ENCODE measurements around the gene PCLO. TPM values are rescaled to one million over a fixed set of nuclear protein-coding genes. Genes with fewer than 3 reads are reported as not detected.

Gene PCLO
- polyA plus RNA-seq, 2 of the 4 experiments (the other 2 are of a cell fraction), result 0.41 to 1.1 TPM

GRCh38 chr7:82745820-82746219, 416.9 kb downstream of the PCLO start (continued):
- TF ChIP-seq, protein P1, sequence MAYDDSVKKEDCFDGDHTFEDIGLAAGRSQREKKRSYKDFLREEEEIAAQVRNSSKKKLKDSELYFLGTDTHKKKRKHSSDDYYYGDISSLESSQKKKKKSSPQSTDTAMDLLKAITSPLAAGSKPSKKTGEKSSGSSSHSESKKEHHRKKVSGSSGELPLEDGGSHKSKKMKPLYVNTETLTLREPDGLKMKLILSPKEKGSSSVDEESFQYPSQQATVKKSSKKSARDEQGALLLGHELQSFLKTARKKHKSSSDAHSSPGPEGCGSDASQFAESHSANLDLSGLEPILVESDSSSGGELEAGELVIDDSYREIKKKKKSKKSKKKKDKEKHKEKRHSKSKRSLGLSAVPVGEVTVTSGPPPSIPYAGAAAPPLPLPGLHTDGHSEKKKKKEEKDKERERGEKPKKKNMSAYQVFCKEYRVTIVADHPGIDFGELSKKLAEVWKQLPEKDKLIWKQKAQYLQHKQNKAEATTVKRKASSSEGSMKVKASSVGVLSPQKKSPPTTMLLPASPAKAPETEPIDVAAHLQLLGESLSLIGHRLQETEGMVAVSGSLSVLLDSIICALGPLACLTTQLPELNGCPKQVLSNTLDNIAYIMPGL (CRISPR knock-in tag; IDR thresholded peaks at IDR 0.05; ENCODE audit: borderline replicate concordance), result no peak
- TF ChIP-seq CBX2 (IDR thresholded peaks at IDR 0.05; ENCODE audit: borderline replicate concordance, low read depth) (no peak), CBX8 (IDR thresholded peaks at IDR 0.05) (no peak), HOXB13 (CRISPR knock-in tag; IDR thresholded peaks at IDR 0.05; ENCODE audit: low read depth) (no peak), FOSB (CRISPR knock-in tag; IDR thresholded peaks at IDR 0.05) (no peak), ZNF302 (CRISPR knock-in tag; IDR thresholded peaks at IDR 0.05) (no peak), CTCF (IDR thresholded peaks at IDR 0.05) (no peak)

DNA sequence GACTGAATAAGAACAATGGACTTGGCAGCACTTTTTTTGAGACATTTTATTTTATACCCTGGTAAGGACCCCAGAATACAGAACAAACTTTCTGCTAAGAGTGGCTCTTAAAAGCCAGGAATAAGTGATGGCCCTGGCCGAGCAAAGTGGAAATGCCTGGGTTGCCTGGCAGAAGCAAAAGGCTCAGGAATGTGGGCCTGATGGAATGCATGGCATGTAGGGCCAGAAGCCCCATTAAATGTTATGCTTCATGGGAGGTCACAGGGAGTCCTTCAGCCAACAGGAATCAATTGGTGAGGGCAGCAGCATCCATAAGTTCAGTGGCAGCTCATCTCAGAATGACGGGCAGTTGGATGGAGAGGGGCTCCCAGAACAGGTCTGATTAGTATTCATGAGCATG, 417.6 kb downstream of the PCLO start:
- POLR2A ChIA-PET, result no interaction called here
- Histone ChIP-seq H3K4me3 (no peak overlapping the region), H3K27ac (no peak overlapping the region), H3K4me2 (no peak overlapping the region), H3K9me3 (no peaks in the 10 kb centered on the region), H3K4me1 (no peaks in the 10 kb centered on the region)
- TF ChIP-seq, protein P2, sequence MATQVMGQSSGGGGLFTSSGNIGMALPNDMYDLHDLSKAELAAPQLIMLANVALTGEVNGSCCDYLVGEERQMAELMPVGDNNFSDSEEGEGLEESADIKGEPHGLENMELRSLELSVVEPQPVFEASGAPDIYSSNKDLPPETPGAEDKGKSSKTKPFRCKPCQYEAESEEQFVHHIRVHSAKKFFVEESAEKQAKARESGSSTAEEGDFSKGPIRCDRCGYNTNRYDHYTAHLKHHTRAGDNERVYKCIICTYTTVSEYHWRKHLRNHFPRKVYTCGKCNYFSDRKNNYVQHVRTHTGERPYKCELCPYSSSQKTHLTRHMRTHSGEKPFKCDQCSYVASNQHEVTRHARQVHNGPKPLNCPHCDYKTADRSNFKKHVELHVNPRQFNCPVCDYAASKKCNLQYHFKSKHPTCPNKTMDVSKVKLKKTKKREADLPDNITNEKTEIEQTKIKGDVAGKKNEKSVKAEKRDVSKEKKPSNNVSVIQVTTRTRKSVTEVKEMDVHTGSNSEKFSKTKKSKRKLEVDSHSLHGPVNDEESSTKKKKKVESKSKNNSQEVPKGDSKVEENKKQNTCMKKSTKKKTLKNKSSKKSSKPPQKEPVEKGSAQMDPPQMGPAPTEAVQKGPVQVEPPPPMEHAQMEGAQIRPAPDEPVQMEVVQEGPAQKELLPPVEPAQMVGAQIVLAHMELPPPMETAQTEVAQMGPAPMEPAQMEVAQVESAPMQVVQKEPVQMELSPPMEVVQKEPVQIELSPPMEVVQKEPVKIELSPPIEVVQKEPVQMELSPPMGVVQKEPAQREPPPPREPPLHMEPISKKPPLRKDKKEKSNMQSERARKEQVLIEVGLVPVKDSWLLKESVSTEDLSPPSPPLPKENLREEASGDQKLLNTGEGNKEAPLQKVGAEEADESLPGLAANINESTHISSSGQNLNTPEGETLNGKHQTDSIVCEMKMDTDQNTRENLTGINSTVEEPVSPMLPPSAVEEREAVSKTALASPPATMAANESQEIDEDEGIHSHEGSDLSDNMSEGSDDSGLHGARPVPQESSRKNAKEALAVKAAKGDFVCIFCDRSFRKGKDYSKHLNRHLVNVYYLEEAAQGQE (IDR thresholded peaks at IDR 0.05), result no peak
- TF ChIP-seq RFX5 (IDR thresholded peaks at IDR 0.05) (no peak), HOXB5 (CRISPR knock-in tag; IDR thresholded peaks at IDR 0.05) (no peak), TP53 (CRISPR knock-in tag; IDR thresholded peaks at IDR 0.05) (no peak), RCOR1 (IDR thresholded peaks at IDR 0.05; ENCODE audit: low read depth, low read length) (no peak), ZSCAN20 (CRISPR knock-in tag; IDR thresholded peaks at IDR 0.05) (no peak), ZC3H11A (IDR thresholded peaks at IDR 0.05) (no peak), SREBF2 (IDR thresholded peaks at IDR 0.05) (no peak), RNF2 (IDR thresholded peaks at IDR 0.05; ENCODE audit: borderline replicate concordance, low read depth) (no peak), HES2 (IDR thresholded peaks at IDR 0.05) (no peak), CBX2 (IDR thresholded peaks at IDR 0.05; ENCODE audit: borderline replicate concordance, low read depth) (no peak), HOXA7 (CRISPR knock-in tag; IDR thresholded peaks at IDR 0.05) (no peak), FOSB (CRISPR knock-in tag; IDR thresholded peaks at IDR 0.05) (no peak)
- TF ChIP-seq, protein P3, sequence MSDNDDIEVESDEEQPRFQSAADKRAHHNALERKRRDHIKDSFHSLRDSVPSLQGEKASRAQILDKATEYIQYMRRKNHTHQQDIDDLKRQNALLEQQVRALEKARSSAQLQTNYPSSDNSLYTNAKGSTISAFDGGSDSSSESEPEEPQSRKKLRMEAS (IDR thresholded peaks at IDR 0.05), result no peak
- TF ChIP-seq, protein P1 (CRISPR knock-in tag; IDR thresholded peaks at IDR 0.05; ENCODE audit: borderline replicate concordance), result no peak
- TF ChIP-seq, protein P4, sequence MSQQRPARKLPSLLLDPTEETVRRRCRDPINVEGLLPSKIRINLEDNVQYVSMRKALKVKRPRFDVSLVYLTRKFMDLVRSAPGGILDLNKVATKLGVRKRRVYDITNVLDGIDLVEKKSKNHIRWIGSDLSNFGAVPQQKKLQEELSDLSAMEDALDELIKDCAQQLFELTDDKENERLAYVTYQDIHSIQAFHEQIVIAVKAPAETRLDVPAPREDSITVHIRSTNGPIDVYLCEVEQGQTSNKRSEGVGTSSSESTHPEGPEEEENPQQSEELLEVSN (IDR thresholded peaks at IDR 0.05; ENCODE audit: borderline replicate concordance, low read depth), result no peak
- whole genome bisulfite sequencing (ENCODE audit: missing lambda C conversion rate), result 69% methylated on average over 2 of the region's 2 CpGs
- ATAC-seq (no peak), DNase-seq (ENCODE audit: low read depth in 1 of 2, low spot score in 1 of 2) (no peak), FAIRE-seq (no peak)
- CTCF ChIA-PET, result interaction anchor here (0.6 kb wide), 1 partner anchor 59 kb away, joined by 3 read pairs; no protein-coding TSS in a partner anchor

Measured in A549 (cell line).